IMR-90 (cell line): ENCODE results near the gene C1QC. TPM values are rescaled to one million over a fixed set of nuclear protein-coding genes. Genes with fewer than 3 reads are reported as not detected.
"Not testable (repeated sequence)": the region's sequence is repeated elsewhere in the genome, so short reads cannot be mapped to it uniquely, and the experiment has no call there.

Source experiments
- ATAC-seq: fragments of 200-7000 bp; cut with Tn5 transposase; 2 replicates; pipeline ENCODE4 v1.9.1; 2020; ENCODE audit warnings: low read depth, mild to moderate bottlenecking, moderate library complexity
- BruUV-seq: library from RNA; stranded (reverse); fragments of 400-500 nt; replicated peaks from 2 replicates; lab custom pipeline; 2021; lab: Mats Ljungman, UMichigan
- CTCF ChIA-PET: fragments of 300-600 bp; formaldehyde crosslinking; extraction: SDS; loops from one replicate; lab custom pipeline; 2021; ENCODE audit warnings: antibody characterized with exemption; lab: Yijun Ruan, JAX
- POLR2A ChIA-PET: fragments of 300-600 bp; sonication (Branson Sonifier 250); formaldehyde crosslinking; loops from one replicate; lab custom pipeline; 2022; ENCODE audit warnings: antibody characterized with exemption; ENCODE audit not compliant: unreplicated experiment; lab: Charles Lee
- DNase-seq: peaks from one replicate; pipeline ENCODE4 v3.0.0; 2013
- H2AFZ ChIP-seq: replicated peaks from 2 replicates; pipeline ENCODE3; 2013; ENCODE audit warnings: low read length, mild to moderate bottlenecking; ENCODE audit not compliant: poor library complexity
- H2AK5ac ChIP-seq: 2 replicates; pipeline ENCODE4 v1.6.1; 2013; ENCODE audit warnings: low read depth, low read length, inconsistent platforms
- H2AK9ac ChIP-seq: replicated peaks from 2 replicates; pipeline ENCODE3; 2013; ENCODE audit warnings: mild to moderate bottlenecking, low read depth, low read length, moderate library complexity; ENCODE audit not compliant: poor library complexity
- H2BK120ac ChIP-seq: 2 replicates; pipeline ENCODE4 v1.6.1; 2013; ENCODE audit warnings: low read depth, low read length, inconsistent platforms
- H2BK15ac ChIP-seq: 3 replicates; pipeline ENCODE4 v1.6.1; 2013; ENCODE audit warnings: low read depth, low read length, inconsistent platforms
- H2BK20ac ChIP-seq: 2 replicates; pipeline ENCODE4 v1.6.1; 2013; ENCODE audit warnings: low read depth, mild to moderate bottlenecking, inconsistent platforms, low read length, moderate library complexity
- H2BK5ac ChIP-seq: 2 replicates; pipeline ENCODE4 v1.6.1; 2013; ENCODE audit warnings: mild to moderate bottlenecking, low read depth, low read length, inconsistent platforms; ENCODE audit not compliant: poor library complexity, severe bottlenecking
- H3K14ac ChIP-seq: replicated peaks from 2 replicates; pipeline ENCODE4 v1.6.1; 2013; ENCODE audit warnings: low read depth, low read length, inconsistent platforms
- H3K18ac ChIP-seq: 2 replicates; pipeline ENCODE4 v1.6.1; 2013; ENCODE audit warnings: low read depth, low read length, control low read depth
- H3K23ac ChIP-seq: 2 replicates; pipeline ENCODE4 v1.6.1; 2013; ENCODE audit warnings: low read depth, low read length, inconsistent platforms
- H3K27ac ChIP-seq: 2 replicates; pipeline ENCODE4 v1.5.1; 2013; ENCODE audit warnings: mild to moderate bottlenecking, control low read depth, low read length; ENCODE audit not compliant: insufficient read depth
- H3K27me3 ChIP-seq: 2 replicates; pipeline ENCODE4 v1.6.1; 2013; ENCODE audit warnings: low read length; ENCODE audit not compliant: control insufficient read depth, insufficient read depth
- H3K36me3 ChIP-seq: 2 replicates; pipeline ENCODE4 v1.6.1; 2013; ENCODE audit warnings: low read length, mixed read lengths; ENCODE audit not compliant: control insufficient read depth, insufficient read depth
- H3K4ac ChIP-seq: 2 replicates; pipeline ENCODE4 v1.6.1; 2013; ENCODE audit warnings: low read depth, low read length, inconsistent platforms
- H3K4me1 ChIP-seq: 2 replicates; pipeline ENCODE4 v1.6.1; 2013; ENCODE audit warnings: low read length, mixed read lengths; ENCODE audit not compliant: control insufficient read depth, insufficient read depth
- H3K4me2 ChIP-seq: 2 replicates; pipeline ENCODE4 v1.6.1; 2013; ENCODE audit warnings: low read depth, mild to moderate bottlenecking, control low read depth, low read length, moderate library complexity
- H3K4me3 ChIP-seq: 2 replicates; pipeline ENCODE4 v1.5.1; 2013; ENCODE audit warnings: low read depth, mild to moderate bottlenecking, control low read depth, low read length, moderate library complexity; ENCODE audit not compliant: insufficient read depth
- H3K56ac ChIP-seq: 2 replicates; pipeline ENCODE4 v1.6.1; 2013; ENCODE audit warnings: low read length, inconsistent platforms; ENCODE audit not compliant: insufficient read depth; ENCODE audit errors: extremely low read depth
- H3K79me1 ChIP-seq, 2 experiments: 2 replicates each; pipeline ENCODE4 v1.6.1; 2013; ENCODE audit warnings: low read length in 2 of 2, inconsistent platforms in 1 of 2, low read depth in 1 of 2
- H3K9ac ChIP-seq: 2 replicates; pipeline ENCODE4 v1.6.1; 2013; ENCODE audit warnings: low read depth, low read length, control low read depth
- H3K9me1 ChIP-seq: 2 replicates; pipeline ENCODE4 v1.6.1; 2013; ENCODE audit warnings: low read length, inconsistent platforms; ENCODE audit not compliant: insufficient read depth
- H3K9me3 ChIP-seq: 2 replicates; pipeline ENCODE4 v1.6.1; 2013; ENCODE audit warnings: low read length; ENCODE audit not compliant: control insufficient read depth, insufficient read depth
- H4K20me1 ChIP-seq: 2 replicates; pipeline ENCODE4 v1.6.1; 2013; ENCODE audit warnings: low read length, inconsistent platforms; ENCODE audit not compliant: insufficient read depth
- H4K5ac ChIP-seq: 2 replicates; pipeline ENCODE4 v1.6.1; 2013; ENCODE audit warnings: mild to moderate bottlenecking, low read depth, low read length, control low read depth
- H4K8ac ChIP-seq, 2 experiments: 2 replicates each; pipeline ENCODE4 v1.6.1; 2013; ENCODE audit warnings: low read depth in 2 of 2, low read length in 2 of 2, control low read depth in 1 of 2, inconsistent platforms in 1 of 2
- H4K91ac ChIP-seq: 2 replicates; pipeline ENCODE4 v1.6.1; 2013; ENCODE audit warnings: low read depth, low read length, inconsistent platforms; ENCODE audit not compliant: insufficient read depth
- WGBS, 2 experiments: methylation state at CpG; one replicate each; pipeline versions ENCODE4 v1.1.5 to v1.1.7; 2013; ENCODE audit warnings: missing lambda C conversion rate in 2 of 2; ENCODE audit not compliant: insufficient read length in 1 of 2; ENCODE audit errors: extremely low coverage in 2 of 2; 5-methylcytosine and 5-hydroxymethylcytosine counted together
- dilution Hi-C: fragments of 300-500 bp; cut with HindIII; formaldehyde crosslinking; loops from one replicate; pipeline ENCODE4 v1.14.3; 2018; ENCODE audit warnings: low sequenced_read_pairs; ENCODE audit not compliant: unreplicated experiment
- in situ Hi-C: fragments of 300-500 bp; cut with MboI; formaldehyde crosslinking; loops from 3 replicates; pipeline ENCODE4 v1.14.3; 2019; ENCODE audit warnings: low sequenced_read_pairs, inconsistent platforms, mixed read lengths
- intact Hi-C: fragments of 100-400 bp; cut with micrococcal nuclease; formaldehyde crosslinking; loops from 2 replicates; pipeline ENCODE4 v1.10.0; 2022
- polyA plus RNA-seq, 3 experiments: library from polyadenylated mRNA; depleted of rRNA; stranded (reverse); fragments of >200 nt; gene quantifications; 2 replicates each; pipeline ENCODE4 v1.2.3, GENCODE V29; 2012; ENCODE audit warnings: low replicate concordance in 1 of 3
- total RNA-seq: library from RNA; depleted of rRNA; stranded (reverse); fragments of >200 nt; gene quantifications from 2 replicates; pipeline ENCODE4 v1.2.3, GENCODE V29; 2012

The C1QC gene
- total and polyA plus RNA-seq, 2 of the 4 experiments (the other 2 are of a cell fraction), result not detected

DNA sequence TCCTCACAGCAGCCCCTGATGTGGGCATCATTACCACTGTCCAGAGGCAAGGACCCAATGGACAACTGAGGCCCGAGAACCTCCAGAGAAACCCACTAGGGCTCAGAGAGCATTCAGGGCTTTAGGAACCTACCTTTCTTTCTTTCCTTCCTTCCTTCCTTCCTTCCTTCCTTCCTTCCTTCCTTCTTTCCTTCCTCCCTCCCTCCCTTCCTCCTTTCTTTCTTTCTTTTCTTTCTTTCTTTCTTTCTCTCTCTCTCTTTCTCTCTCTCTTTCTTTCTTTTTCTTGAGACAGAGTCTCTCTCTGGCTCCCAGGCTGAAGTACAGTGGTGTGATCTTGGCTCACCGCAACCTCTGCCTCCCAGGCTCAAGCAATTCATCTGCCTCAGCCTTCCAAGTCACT is 25.4 kb downstream of the C1QC start:
- H4K5ac ChIP-seq, H3K79me1 ChIP-seq, H3K9me3 ChIP-seq, CTCF ChIA-PET, H2AK5ac ChIP-seq, H3K56ac ChIP-seq, H3K9me1 ChIP-seq, H2BK5ac ChIP-seq, H3K4me2 ChIP-seq, H2BK120ac ChIP-seq, H3K14ac ChIP-seq, H2BK15ac ChIP-seq, POLR2A ChIA-PET, H2AK9ac ChIP-seq, H3K36me3 ChIP-seq, H3K9ac ChIP-seq, H4K8ac ChIP-seq, H3K4ac ChIP-seq, H3K23ac ChIP-seq, H3K27ac ChIP-seq, H2BK20ac ChIP-seq, DNase-seq, H4K91ac ChIP-seq, ATAC-seq, BruUV-seq, dilution Hi-C loops, in situ Hi-C loops, H3K4me3 ChIP-seq, H3K18ac ChIP-seq, H4K20me1 ChIP-seq, H3K4me1 ChIP-seq, H2AFZ ChIP-seq: not testable (repeated sequence)
- WGBS, 2 experiments, result no CpG with 5 or more reads among the region's 2 CpGs
- intact Hi-C loops, result loop anchor here (10.0 kb wide), 1 partner anchor 296 kb away; no protein-coding TSS in a partner anchor
- peaks cover 82% of the 10 kb centered on the region for H3K27me3 ChIP-seq
